PC-3 (cell line): Measurements from ENCODE around the gene NDE1.

Source experiments
- CTCF ChIP-seq: fragments of 300-600 bp; sonication (generic); conservative IDR thresholded peaks from 2 replicates; pipeline ENCODE4 v1.5.1; 2017; ENCODE audit warnings: antibody characterized with exemption, low read depth, mild to moderate bottlenecking, low read length
- EZH2phosphoT487 ChIP-seq: fragments of 300-600 bp; sonication (generic); IDR thresholded peaks from 2 replicates; pipeline ENCODE4 v1.6.1; 2018; ENCODE audit warnings: mild to moderate bottlenecking, antibody characterized with exemption, low read length, borderline replicate concordance

- TF ChIP-seq CTCF (no peak), EZH2phosphoT487 (no peak)
Measured at GRCh38 chr16:15694499-15694898, 44.5 kb downstream of the NDE1 start.
